GM12891 (cell line): Measurements from ENCODE around the gene LRP1B.

ENCODE experiments used
- PAX5 ChIP-seq: IDR thresholded peaks from 2 replicates; pipeline ENCODE4 v1.6.1; 2011; ENCODE audit warnings: low read length, moderate library complexity, mild to moderate bottlenecking; ENCODE audit not compliant: insufficient read depth, severe bottlenecking
- POLR2A ChIP-seq: IDR thresholded peaks from 2 replicates; pipeline ENCODE4 v1.6.1; 2011; ENCODE audit warnings: low read depth, low read length, control low read depth
- POLR2AphosphoS5 ChIP-seq: IDR thresholded peaks from 2 replicates; pipeline ENCODE4 v1.6.1; 2011; ENCODE audit warnings: low read depth, low read length, control low read depth
- SPI1 ChIP-seq: IDR thresholded peaks from 2 replicates; pipeline ENCODE4 v1.6.1; 2011; ENCODE audit warnings: low read depth, low read length, control low read depth
- TAF1 ChIP-seq: IDR thresholded peaks from 2 replicates; pipeline ENCODE4 v1.6.1; 2011; ENCODE audit warnings: low read depth, low read length, control low read depth

DNA sequence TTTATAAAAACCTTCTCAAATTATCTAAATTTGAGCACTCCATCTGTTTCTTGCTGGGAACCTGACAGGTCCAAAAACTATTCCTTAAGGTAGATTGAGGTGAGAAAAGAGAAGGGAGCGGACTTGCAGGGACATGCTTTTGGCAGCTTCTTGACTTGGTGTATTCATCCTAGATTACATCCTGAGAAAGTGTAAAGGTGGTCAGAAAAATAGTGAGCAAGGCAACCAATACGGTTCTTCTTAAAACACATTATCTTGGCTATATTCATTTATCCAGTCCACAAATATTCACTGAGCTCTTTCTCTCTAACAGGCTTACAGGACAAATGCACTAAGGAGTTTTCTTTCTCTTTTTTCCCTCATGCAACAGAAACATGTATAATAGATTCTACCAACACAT is 230.0 kb downstream of the LRP1B start:
- TF ChIP-seq POLR2AphosphoS5 (no peak), POLR2A (no peak), TAF1 (no peak), PAX5 (no peak), SPI1 (no peak)
